H54 (cell line): ENCODE measurements around the gene LTB.

ENCODE experiments used
- DNase-seq: peaks from one replicate; pipeline ENCODE4 v3.0.0; 2011; ENCODE audit warnings: low spot score, mixed read lengths; ENCODE audit not compliant: insufficient read length
- FAIRE-seq: peaks from 3 replicates; lab custom pipeline; 2011; peaks lifted over from hg19 to GRCh38; lab: Jason Lieb, UNC
- POLR2A ChIP-seq: IDR thresholded peaks from 2 replicates; pipeline ENCODE4 v1.6.1; 2011; ENCODE audit warnings: low read depth, mild to moderate bottlenecking, low read length

LTB gene

DNA sequence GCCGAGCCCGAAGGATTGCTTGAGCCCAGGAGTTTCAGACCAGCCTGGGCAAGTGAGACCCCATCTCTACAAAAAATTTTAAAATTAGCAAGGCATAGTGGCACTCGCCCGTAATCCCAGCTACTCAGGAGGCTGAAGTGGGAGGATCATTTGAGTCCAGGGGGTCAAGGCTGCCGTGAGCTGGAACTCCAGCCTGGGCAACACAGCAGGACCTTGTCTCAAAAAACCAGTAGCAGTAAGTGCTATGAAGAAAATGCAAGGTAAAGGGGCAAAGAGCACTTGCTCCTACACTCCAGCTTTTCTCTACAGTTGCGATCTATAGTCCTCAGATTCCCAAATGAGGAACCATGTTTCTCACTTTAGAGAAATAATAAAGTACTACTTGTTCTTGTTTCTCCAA lies 38.6 kb downstream of the LTB start:
- FAIRE-seq: no peak
- DNase-seq: no peak

DNA sequence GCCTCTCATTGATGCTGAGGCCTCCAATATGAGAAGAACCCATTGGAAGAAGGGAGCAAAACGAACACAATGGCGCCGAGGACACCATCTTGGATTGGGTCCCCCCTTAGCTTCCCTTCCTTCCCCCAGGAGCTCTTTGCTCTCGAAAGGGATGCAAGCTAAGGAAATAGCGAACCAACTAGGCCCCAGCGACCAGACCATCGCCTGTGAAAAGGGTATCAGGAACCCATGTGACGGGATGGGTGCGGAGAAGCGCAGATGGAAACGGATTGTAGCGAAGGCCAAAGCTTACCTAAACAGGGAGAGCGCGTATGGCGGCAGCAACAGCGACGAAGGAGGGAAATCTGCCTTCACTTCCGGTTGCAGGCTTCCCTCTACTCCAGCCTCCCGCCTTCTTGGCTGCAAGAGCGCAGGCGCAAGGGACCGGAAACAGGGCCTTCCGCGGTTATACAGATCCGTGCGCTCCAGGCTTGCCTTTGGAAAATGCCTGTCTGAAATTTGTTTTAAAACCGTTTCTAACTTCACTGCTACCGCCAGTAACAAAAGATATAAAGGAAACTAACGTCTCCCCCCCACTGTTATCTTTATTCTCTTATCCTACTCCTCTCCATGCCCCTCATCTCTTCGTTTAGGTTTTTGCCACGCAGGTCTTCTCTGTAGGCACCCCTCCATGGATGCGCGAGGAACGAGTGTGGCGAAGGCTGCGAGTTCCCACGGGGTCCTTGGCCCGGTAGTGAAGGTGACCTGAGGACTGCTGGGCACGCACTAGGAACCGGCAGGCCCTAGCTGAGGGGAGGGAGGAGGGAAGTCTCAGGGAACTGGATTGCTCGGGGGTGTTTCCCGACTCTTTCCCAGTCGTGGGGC lies 40.3 kb downstream of the LTB start, which contains the start of gene DDX39B:
DDX39B (minus strand) TSS at position 346 of the 864 bp plus-strand sequence. CDS start 1,471 bp downstream, outside the sequence.
- FAIRE-seq (peak; percentile 6), DNase-seq (peak; percentile 81)
- peak; percentile 80 for TF ChIP-seq POLR2A

More for the DNA sequence above, 38.6 kb downstream of the LTB start:
- no peak for TF ChIP-seq POLR2A

DNA sequence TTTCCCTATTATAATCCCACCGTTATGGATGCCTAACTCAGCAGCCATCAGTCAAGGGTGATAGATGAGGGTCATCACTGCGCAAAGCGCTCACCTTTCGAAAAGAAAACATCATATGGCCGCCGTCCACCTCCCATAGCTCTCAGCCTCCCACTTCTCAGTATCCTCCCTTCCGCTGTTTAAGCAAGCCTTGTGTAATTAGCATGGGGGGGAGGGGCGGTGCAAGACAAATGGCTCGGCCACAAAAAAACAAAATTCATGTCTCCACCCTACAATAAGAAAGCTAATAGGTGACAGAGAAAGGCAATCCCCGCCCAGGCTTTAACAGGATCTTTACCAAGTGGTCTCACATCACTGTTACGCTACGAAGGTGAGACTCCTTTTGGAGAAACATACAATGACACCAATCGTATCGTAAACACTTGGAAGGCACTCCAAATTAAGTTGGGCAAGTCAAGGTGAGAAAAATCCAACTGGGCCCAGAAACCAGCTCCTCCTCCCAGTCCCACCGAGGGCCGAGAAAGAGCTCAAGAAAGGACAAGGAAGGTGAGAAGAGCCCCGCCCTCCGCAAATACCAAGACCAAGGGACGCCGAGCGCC lies 41.1 kb downstream of the LTB start:
- FAIRE-seq: no peak
- no peak for TF ChIP-seq POLR2A
- no peak for DNase-seq

DNA sequence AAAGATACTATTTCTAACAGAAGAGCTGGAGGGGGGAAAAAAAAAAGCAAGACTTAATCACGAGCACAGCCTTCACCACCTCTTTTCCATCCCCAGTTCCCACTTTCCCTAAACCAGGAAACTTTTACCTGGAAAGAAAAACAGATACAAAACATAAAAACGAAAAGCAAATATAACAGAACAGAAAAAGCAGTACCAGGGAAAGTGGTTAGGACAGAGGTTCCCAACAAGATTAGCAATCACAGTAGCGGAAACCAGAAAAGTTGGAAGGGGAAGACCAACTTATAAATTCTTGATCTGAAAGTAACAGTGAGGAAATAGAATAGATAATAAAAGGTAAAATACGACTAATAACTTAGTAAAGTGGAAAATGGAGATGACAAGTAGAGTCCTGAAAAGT lies 41.6 kb downstream of the LTB start:
- TF ChIP-seq POLR2A: no peak
- no peak for DNase-seq
- FAIRE-seq: no peak

DNA sequence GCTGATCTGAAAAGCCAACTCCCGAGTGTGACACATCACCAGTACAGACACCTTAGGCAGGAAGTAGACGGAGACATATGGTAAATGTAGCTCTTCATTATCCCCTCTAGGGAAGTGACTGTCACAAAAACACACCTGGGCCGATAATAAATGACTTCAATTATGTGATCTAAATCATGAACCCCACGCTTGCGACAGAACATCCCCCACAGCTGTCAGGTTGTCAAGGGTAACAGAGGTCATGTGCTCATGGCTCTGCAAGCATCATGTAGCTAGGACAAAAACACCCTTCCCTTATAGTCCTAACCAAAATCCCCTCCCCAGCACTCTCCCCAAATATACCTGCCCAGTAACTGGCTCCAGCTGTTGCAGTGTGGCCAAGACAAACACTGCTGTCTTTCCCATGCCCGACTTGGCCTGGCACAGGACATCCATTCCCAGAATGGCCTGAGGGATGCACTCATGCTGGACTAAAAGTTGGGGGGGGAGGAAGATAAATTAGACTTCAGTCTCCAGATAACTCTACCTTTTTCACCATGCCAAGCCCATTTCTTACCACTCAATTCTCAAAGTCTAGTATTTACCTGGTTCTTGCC lies 43.3 kb downstream of the LTB start:
- DNase-seq (no peak), FAIRE-seq (no peak)
- no peak for TF ChIP-seq POLR2A

DNA sequence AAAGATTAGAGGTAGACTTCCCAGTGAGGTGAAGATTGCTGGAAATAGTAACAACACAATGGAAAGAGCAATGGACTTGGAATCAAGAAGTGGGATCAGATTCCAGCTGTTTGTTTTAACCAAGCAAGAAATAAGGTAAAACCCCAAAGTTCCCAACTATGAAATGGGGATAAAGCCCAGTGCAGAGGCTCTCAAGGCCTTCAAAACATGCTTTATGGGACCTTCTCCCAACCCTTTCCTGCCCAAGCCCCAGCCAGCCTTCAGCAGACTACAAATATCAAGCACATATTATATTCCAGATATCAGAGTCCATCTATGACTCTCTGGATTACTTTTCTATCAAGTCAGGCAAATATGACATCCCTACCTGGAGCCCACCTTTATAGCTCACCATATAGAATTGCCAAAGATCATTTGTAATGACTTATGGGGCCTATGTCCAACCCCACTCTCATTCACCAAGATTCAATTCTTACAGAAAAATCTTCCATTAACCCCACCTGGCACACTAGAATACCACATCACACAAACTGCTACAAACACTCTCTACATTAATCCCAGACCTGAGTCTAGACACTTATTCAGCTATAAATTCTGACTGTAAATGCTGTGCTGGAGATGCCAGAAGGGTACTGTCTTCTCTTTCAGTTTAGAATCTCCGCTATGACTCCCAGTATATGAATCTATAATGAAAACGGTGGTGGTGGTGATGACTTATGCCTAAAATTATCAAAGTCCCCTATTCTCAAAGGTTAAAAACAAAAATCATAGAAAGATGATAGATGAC lies 46.5 kb downstream of the LTB start:
- FAIRE-seq (no peak), DNase-seq (no peak)
- no peak for TF ChIP-seq POLR2A

DNA sequence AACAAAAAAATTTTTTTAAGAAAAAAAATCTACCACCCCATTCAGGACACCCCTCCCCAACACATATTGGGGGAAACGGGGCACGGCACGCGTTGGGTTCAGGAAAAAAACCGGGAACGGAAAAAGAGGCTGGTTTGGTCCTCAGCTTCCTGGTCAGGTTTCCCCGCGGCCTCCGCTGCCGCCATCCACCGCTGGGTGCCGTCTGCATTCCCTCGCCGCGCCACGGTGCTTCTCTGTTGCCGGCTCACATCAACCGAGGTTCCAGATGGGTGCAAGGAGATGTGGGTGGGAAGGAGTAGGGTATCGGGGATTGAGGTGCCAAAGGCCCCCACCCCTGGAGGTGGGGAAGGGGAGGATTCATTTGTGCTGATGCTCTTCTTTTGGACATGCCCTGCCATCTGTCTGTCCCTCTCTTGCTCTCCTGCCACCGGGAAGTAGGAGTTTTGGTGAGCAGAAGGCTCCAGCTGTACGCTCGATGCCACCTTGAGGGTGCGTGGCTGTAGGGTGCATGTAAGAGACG lies 47.6 kb downstream of the LTB start:
- no peak for TF ChIP-seq POLR2A
- DNase-seq: no peak
- no peak for FAIRE-seq

DNA sequence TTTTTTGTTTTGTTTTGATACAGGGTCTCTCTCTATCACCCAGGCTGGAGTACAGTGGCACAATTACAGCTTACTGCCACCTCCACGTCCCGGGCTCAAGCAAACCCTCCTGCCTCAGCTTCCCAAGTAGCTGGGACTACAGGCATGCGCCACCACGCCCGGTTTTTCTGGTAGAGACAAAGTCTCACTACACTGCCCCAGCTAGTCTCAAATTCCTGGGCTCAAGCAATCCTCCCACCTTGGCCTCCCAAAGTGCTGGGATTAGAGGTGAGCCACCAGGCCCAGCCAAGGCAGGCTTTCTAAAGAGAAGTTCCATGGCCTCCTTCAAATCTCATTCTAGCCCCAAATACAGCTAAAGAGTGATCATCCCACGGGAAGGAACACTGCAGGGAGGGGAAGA lies 48.2 kb downstream of the LTB start:
- TF ChIP-seq POLR2A: no peak
- DNase-seq (no peak), FAIRE-seq (no peak)

DNA sequence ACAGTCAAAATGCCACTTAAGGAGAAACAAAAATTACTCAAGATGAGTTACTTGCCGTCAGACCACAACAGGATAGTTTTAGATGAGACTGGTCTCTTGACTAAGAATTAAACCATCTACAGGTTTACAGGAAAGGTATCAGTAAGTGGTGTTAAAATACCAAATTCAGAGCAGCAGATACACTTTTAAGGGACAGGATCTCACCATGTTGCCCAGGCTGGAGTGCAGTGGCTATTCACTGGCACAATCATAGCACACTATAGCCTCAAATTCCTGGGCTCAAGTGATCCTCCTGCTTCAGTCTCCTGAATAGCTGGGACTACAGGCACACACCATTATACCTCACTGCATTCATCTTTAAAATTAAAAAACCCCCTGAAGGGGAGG lies 48.8 kb downstream of the LTB start:
- no peak for DNase-seq
- no peak for TF ChIP-seq POLR2A
- FAIRE-seq: no peak

DNA sequence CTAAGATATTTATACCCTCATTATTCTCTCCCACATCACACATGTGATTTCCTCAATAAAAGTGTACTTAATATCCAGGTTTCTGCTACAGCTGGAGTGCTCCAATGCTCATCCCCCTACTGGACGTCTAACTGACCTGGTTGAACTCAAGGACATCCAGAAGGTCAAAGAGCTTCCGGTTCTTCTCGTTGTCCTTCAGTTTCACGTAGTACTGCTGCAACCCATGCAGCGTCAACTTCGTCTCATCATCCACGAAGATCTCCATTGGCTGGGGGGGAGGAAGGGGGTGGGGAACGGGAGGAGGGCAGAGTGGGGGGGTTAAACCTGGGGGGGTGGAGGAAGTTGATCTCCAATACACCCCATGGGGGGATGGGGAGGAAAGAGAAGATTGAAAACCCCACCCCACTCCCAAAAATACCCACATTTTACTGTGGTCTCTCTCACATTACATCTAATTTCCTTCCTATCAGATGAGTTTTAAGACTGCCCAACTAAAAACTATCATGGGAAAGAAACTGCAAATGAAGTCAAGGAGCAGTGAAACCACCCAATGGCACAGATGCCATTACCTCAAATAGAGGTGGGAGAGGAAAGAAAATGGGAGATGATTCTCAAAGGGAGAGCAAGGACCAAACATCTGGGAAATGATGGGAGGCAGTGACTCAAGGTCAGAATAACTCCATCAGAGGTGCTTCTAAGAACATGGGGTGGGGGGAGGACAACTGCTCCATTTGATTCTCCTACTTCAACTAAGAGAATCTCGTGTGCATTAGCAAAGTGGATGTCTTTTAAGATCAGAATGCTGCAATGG lies 49.4 kb downstream of the LTB start:
- no peak for FAIRE-seq
- no peak for DNase-seq
- TF ChIP-seq POLR2A: no peak

DNA sequence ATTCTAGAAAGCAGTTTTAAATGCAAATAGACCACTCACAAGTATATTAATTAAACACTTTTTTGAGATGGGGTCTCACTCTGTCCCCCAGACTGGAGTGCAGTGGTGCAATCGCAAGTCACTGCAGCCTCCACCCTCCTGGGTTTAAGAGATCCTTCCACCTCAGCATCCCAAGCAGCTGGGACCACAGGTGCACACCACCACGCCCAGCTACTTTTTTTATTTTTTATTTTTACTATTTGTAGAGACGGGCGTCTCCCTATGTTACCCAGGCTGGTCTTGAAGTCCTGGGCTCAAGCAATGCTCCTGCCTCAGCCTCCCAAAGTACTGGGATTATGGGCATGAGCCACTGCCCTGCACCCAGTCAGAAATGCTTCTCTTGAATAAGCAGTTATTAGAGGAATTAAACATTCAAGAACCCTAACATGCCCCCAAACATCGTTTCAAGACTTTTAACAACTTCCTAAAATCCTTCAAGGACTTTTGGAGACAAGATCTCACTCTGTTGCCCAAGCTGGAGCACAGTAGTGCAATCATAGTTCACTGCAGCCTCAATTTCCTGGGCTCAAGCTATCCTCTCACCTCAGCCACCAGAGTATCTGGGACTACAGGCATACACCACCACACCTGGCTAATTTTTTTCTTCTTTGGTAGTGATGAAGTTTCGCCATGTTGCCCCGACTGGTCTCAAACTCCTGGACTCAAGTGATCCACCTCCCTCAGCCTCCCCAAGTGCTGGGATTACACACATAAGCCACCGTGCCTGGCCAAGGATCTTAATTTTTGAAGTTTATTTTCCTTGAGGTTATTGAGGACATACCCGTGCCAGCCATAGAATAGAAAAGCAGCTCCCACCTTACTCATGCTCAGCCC lies 50.2 kb downstream of the LTB start:
- FAIRE-seq (no peak), DNase-seq (no peak)
- no peak for TF ChIP-seq POLR2A

DNA sequence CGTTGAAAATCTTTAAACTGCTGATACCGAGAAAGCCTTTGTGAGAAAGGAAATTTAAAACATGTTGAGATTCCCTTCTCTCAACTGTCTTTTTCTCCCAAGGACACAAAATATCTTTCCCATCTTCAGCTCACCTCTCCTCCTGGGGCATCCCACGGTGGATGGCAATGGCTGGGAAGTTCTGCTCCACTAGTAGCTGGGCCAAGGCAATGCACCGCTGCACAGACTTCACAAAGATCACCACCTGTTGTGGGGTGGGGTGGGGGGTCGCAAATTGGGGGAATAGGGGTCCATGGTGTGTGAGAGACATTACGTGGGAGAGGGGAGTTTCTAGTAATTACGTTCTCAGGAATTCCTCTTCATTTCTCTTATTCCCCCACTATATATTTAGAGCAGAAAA lies 51.1 kb downstream of the LTB start:
- no peak for FAIRE-seq
- no peak for DNase-seq
- no peak for TF ChIP-seq POLR2A
